Measurements from ENCODE around the gene TMEM128. TPM values are rescaled to one million over a fixed set of nuclear protein-coding genes. Genes with fewer than 3 reads are reported as not detected.
"Not testable (repeated sequence)": the region's sequence is repeated elsewhere in the genome, so short reads cannot be mapped to it uniquely, and the experiment has no call there.

The TMEM128 gene
- polyA plus RNA-seq, 4 donors: 15.7 to 34.5 (median 22.8) TPM

DNA sequence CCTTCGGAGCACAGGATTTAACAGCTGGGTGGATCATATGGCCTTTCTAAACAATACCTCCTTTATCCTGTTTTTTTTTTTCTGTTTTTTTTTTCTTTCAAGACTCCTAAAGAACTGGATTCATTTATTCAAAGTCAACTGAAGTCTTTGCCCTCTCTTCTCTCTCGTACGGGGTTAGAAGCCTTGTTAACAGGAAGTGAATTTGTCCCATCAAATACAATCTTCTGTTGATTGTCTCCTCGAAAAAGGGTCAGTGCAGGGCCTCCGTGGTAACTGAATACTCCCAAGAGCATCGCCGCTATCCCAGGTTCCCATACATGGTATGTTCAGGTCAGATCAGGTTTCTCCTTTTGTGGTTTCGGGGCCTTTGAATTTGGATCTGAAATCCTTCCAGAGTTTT, 1.8 kb upstream of the TMEM128 start:
- no peak for DNase-seq
- no peak for FAIRE-seq
- peaks cover 2 to 5% (median 4%) of the 10 kb centered on the region in 3 donors for H3K36me3 ChIP-seq (ENCODE audit: control insufficient read depth in 3 of 3, insufficient read depth in 2 of 3, low read depth in 1 of 3, low read length in 3 of 3)
- H3K4me1 ChIP-seq (ENCODE audit: control insufficient read depth in 3 of 3, insufficient read depth in 2 of 3, low read depth in 1 of 3, low read length in 2 of 3): peaks cover 0 to 11% (median 6%) of the 10 kb centered on the region in 3 donors
- H3K27me3 ChIP-seq (ENCODE audit: control insufficient read depth in 3 of 3, insufficient read depth in 3 of 3, low read length in 3 of 3): no peaks in the 10 kb centered on the region
- no peak overlapping the region for H3K4me3 ChIP-seq (ENCODE audit: low read depth in 1 of 3, low read length in 3 of 3)
- H3K9me3 ChIP-seq (ENCODE audit: control insufficient read depth in 2 of 2, insufficient read depth in 1 of 2, low read depth in 1 of 2, low read length in 1 of 2): no peaks in the 10 kb centered on the region
- H3K27ac ChIP-seq (ENCODE audit: low read depth in 1 of 3, low read length in 2 of 3): no peak overlapping the region
- WGBS, 3 donors: 88 to 89% (median 88%) methylated on average over 8 of the region's 8 CpGs

DNA sequence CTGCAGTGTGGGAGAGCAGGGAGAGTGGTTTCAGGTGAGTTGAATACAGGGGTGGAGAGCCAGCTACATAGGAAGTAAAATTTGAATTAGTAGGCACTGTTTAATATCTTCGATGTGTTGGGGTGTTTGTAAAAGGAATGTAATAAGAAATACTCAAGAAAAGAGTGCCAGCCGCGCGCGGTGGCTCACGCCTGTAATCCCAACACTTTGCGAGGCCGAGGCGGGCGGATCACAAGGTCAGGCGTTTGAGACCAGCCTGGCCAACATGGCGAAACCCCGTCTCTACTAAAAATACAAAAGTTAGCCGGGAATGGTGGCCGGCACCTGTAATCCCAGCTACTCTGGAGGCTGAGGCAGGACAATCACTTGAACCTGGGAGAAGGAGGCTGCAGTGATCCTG, 1.3 kb upstream of the TMEM128 start:
- not testable (repeated sequence) for H3K27me3 ChIP-seq (ENCODE audit: control insufficient read depth in 3 of 3, insufficient read depth in 3 of 3, low read length in 3 of 3); H3K9me3 ChIP-seq (ENCODE audit: control insufficient read depth in 2 of 2, insufficient read depth in 1 of 2, low read depth in 1 of 2, low read length in 1 of 2); H3K4me3 ChIP-seq (ENCODE audit: low read depth in 1 of 3, low read length in 3 of 3); FAIRE-seq; DNase-seq; H3K27ac ChIP-seq (ENCODE audit: low read depth in 1 of 3, low read length in 2 of 3); H3K36me3 ChIP-seq (ENCODE audit: control insufficient read depth in 3 of 3, insufficient read depth in 2 of 3, low read depth in 1 of 3, low read length in 3 of 3)
- H3K4me1 ChIP-seq (ENCODE audit: control insufficient read depth in 3 of 3, insufficient read depth in 2 of 3, low read depth in 1 of 3, low read length in 2 of 3): peaks cover 0 to 11% (median 6%) of the 10 kb centered on the region in 3 donors
- 95 to 97% (median 95%) methylated on average over 15 of the region's 15 CpGs for WGBS, 3 donors

DNA sequence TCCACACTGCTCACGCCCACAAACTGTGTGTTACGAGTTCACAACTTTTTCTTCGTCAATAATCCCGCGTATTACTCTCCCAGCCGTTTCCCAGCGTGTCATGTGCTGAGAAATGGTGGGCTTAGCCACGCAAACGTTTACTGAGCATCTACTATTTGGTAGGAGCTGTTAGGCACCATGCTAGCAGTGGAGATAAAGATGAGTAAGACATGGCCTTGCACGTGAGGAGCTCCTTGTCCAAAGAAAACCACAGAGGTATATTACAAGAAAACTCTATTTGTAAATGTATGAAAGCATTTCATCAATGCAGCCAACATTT, 821 bp upstream of the TMEM128 start:
- Histone ChIP-seq H3K4me1 (ENCODE audit: control insufficient read depth in 3 of 3, insufficient read depth in 2 of 3, low read depth in 1 of 3, low read length in 2 of 3) (peaks cover 0 to 11% (median 6%) of the 10 kb centered on the region in 3 donors), H3K9me3 (ENCODE audit: control insufficient read depth in 2 of 2, insufficient read depth in 1 of 2, low read depth in 1 of 2, low read length in 1 of 2) (no peaks in the 10 kb centered on the region), H3K4me3 (ENCODE audit: low read depth in 1 of 3, low read length in 3 of 3) (peak overlapping the region; percentile 64 to 83 (median 78)), H3K27me3 (ENCODE audit: control insufficient read depth in 3 of 3, insufficient read depth in 3 of 3, low read length in 3 of 3) (no peaks in the 10 kb centered on the region), H3K36me3 (ENCODE audit: control insufficient read depth in 3 of 3, insufficient read depth in 2 of 3, low read depth in 1 of 3, low read length in 3 of 3) (peaks cover 3 to 14% (median 7%) of the 10 kb centered on the region in 3 donors), H3K27ac (ENCODE audit: low read depth in 1 of 3, low read length in 2 of 3) (peak overlapping the region; percentile 76 to 98 (median 97))
- 8 to 18% (median 12%) methylated on average over 10 of the region's 10 CpGs for WGBS, 3 donors
- FAIRE-seq (no peak), DNase-seq (no peak)

DNA sequence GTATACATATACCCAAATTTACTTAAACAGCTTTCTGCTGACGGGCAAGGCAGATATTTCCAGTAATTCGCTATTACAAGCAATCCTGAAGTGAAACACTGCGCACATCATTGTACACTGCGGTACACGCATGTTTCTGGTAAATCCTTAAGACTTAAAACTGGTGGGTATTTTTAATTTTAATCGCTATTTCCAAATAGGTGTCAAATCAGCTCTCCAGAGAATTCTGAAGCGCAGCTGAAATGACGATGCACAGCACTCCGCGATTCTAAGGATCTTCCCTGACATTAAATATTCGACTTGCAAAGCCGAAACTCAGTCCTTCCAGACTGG, 361 bp downstream of the TMEM128 start:
- peaks cover 3 to 21% (median 7%) of the 10 kb centered on the region in 3 donors for H3K36me3 ChIP-seq (ENCODE audit: control insufficient read depth in 3 of 3, insufficient read depth in 2 of 3, low read depth in 1 of 3, low read length in 3 of 3)
- no peak for DNase-seq
- peaks cover 0 to 11% (median 6%) of the 10 kb centered on the region in 3 donors for H3K4me1 ChIP-seq (ENCODE audit: control insufficient read depth in 3 of 3, insufficient read depth in 2 of 3, low read depth in 1 of 3, low read length in 2 of 3)
- H3K4me3 ChIP-seq (ENCODE audit: low read depth in 1 of 3, low read length in 3 of 3): peak overlapping the region; percentile 64 to 83 (median 78)
- WGBS, 3 donors: 0% methylated on average over 12 of the region's 12 CpGs
- no peaks in the 10 kb centered on the region for H3K27me3 ChIP-seq (ENCODE audit: control insufficient read depth in 3 of 3, insufficient read depth in 3 of 3, low read length in 3 of 3)
- no peak for FAIRE-seq
- peak overlapping the region; percentile 76 to 98 (median 97) for H3K27ac ChIP-seq (ENCODE audit: low read depth in 1 of 3, low read length in 2 of 3)
- H3K9me3 ChIP-seq (ENCODE audit: control insufficient read depth in 2 of 2, insufficient read depth in 1 of 2, low read depth in 1 of 2, low read length in 1 of 2): no peaks in the 10 kb centered on the region

DNA sequence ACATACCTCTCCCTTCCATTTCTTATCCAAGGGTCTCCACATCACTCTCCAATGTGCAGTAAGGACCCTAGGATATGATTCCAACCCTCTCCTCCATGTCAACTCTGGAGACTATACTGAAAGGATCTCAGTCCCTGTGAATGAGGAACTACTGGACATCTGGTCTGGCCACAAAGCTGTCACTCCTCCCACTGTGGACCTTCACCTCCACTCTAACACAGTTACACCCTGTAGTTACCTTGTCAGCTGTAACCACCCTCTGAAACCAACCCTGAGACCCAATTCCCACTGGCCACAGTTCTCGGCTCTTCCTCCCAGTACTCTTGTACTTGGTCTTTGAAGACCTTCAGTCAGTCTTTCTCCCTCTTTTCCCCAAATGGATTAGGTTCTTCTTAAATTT, 2.9 kb downstream of the TMEM128 start:
- DNase-seq: peak; percentile 31 to 55

DNA sequence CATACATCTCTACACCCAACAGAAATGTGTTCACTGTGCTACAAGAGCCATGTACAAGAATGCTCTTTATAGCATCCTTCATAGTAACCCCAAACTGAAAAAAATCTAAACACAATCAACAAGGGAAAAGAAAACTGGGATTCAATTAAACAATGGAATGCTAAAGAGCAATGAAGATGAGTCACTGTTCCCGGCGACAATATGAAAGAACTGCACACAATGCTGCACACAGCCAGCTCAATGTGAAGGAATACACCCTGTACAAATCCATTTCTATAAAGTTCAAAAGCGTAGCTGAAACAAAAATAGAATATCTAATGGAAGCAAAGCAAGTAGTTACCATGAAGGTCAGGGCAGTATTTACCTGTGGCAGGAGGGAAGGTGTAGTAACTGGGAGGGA, 8.5 kb downstream of the TMEM128 start:
- H3K4me1 ChIP-seq (ENCODE audit: control insufficient read depth in 3 of 3, insufficient read depth in 2 of 3, low read depth in 1 of 3, low read length in 2 of 3); FAIRE-seq; H3K4me3 ChIP-seq (ENCODE audit: low read depth in 1 of 3, low read length in 3 of 3); H3K9me3 ChIP-seq (ENCODE audit: control insufficient read depth in 2 of 2, insufficient read depth in 1 of 2, low read depth in 1 of 2, low read length in 1 of 2); H3K27ac ChIP-seq (ENCODE audit: low read depth in 1 of 3, low read length in 2 of 3); DNase-seq; H3K27me3 ChIP-seq (ENCODE audit: control insufficient read depth in 3 of 3, insufficient read depth in 3 of 3, low read length in 3 of 3): not testable (repeated sequence)
- WGBS, 3 donors: 92% methylated on average over 3 of the region's 3 CpGs
- peaks cover 2 to 26% (median 16%) of the 10 kb centered on the region in 3 donors for H3K36me3 ChIP-seq (ENCODE audit: control insufficient read depth in 3 of 3, insufficient read depth in 2 of 3, low read depth in 1 of 3, low read length in 3 of 3)

More for the DNA sequence above, 2.9 kb downstream of the TMEM128 start:
- Histone ChIP-seq H3K27ac (ENCODE audit: low read depth in 1 of 3, low read length in 2 of 3) (peak overlapping the region in 1 of 3 donors; percentile 8), H3K4me3 (ENCODE audit: low read depth in 1 of 3, low read length in 3 of 3) (no peak overlapping the region), H3K36me3 (ENCODE audit: control insufficient read depth in 3 of 3, insufficient read depth in 2 of 3, low read depth in 1 of 3, low read length in 3 of 3) (peaks cover 3 to 25% (median 15%) of the 10 kb centered on the region in 3 donors), H3K9me3 (ENCODE audit: control insufficient read depth in 2 of 2, insufficient read depth in 1 of 2, low read depth in 1 of 2, low read length in 1 of 2) (no peaks in the 10 kb centered on the region), H3K27me3 (ENCODE audit: control insufficient read depth in 3 of 3, insufficient read depth in 3 of 3, low read length in 3 of 3) (no peaks in the 10 kb centered on the region), H3K4me1 (ENCODE audit: control insufficient read depth in 3 of 3, insufficient read depth in 2 of 3, low read depth in 1 of 3, low read length in 2 of 3) (peaks cover 0 to 11% (median 6%) of the 10 kb centered on the region in 3 donors)
- WGBS, 3 donors: 84 to 97% (median 96%) methylated on average over 1 of the region's 1 CpG
- FAIRE-seq: no peak

DNA sequence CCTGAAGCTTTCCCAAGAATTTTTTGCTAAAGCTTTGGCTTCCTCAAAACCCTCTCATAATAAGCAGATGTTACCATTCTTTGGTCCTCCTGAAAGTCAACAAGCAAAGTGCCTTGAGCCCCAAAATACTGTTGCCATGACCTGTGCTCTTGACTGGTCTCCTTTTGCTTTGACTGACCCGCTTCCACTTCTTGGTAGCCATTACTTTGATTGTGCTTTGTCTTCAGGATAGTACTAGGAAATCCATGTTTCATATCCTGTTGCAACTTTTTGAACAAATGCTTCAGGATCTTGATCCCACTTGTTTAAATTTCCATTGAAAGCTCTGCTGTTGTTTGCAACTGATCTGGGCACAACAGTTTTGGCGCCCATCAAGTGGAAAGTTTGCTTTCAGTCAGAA, 14.4 kb downstream of the TMEM128 start:
- peaks cover 0 to 5% (median 4%) of the 10 kb centered on the region in 3 donors for H3K27me3 ChIP-seq (ENCODE audit: control insufficient read depth in 3 of 3, insufficient read depth in 3 of 3, low read length in 3 of 3)
- H3K4me1 ChIP-seq (ENCODE audit: control insufficient read depth in 3 of 3, insufficient read depth in 2 of 3, low read depth in 1 of 3, low read length in 2 of 3): no peaks in the 10 kb centered on the region
- no peak overlapping the region for H3K4me3 ChIP-seq (ENCODE audit: low read depth in 1 of 3, low read length in 3 of 3)
- DNase-seq (no peak), FAIRE-seq (no peak)
- WGBS, 3 donors: 91 to 98% (median 96%) methylated on average over 2 of the region's 2 CpGs
- peaks cover 2 to 6% (median 4%) of the 10 kb centered on the region in 3 donors for H3K36me3 ChIP-seq (ENCODE audit: control insufficient read depth in 3 of 3, insufficient read depth in 2 of 3, low read depth in 1 of 3, low read length in 3 of 3)
- peaks cover 0 to 9% of the 10 kb centered on the region in 2 donors for H3K9me3 ChIP-seq (ENCODE audit: control insufficient read depth in 2 of 2, insufficient read depth in 1 of 2, low read depth in 1 of 2, low read length in 1 of 2)
- no peak overlapping the region for H3K27ac ChIP-seq (ENCODE audit: low read depth in 1 of 3, low read length in 2 of 3)

DNA sequence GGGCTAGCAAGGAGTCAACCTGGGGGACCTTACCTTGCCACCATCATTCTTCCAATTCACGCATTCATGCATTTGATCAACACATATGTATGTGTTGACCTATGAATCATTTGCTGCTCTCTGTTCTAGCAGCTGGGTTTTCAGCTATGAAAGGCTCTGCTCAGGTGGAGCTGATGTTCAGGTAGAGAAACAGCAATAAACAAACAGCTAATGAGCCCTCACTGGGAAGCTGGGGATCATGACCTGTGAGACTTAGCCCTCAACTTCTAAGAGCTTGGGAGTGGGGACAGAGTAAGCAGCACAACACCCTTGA, 19.7 kb downstream of the TMEM128 start:
- FAIRE-seq (no peak), DNase-seq (no peak)
- peaks cover 6 to 38% (median 24%) of the 10 kb centered on the region in 3 donors for H3K27me3 ChIP-seq (ENCODE audit: control insufficient read depth in 3 of 3, insufficient read depth in 3 of 3, low read length in 3 of 3)
- H3K27ac ChIP-seq (ENCODE audit: low read depth in 1 of 3, low read length in 2 of 3): no peak overlapping the region
- H3K4me1 ChIP-seq (ENCODE audit: control insufficient read depth in 3 of 3, insufficient read depth in 2 of 3, low read depth in 1 of 3, low read length in 2 of 3): no peaks in the 10 kb centered on the region
- H3K36me3 ChIP-seq (ENCODE audit: control insufficient read depth in 3 of 3, insufficient read depth in 2 of 3, low read depth in 1 of 3, low read length in 3 of 3): no peaks in the 10 kb centered on the region
- 48 to 73% (median 61%) methylated on average over 1 of the region's 1 CpG for WGBS, 3 donors
- no peak overlapping the region for H3K4me3 ChIP-seq (ENCODE audit: low read depth in 1 of 3, low read length in 3 of 3)
- H3K9me3 ChIP-seq (ENCODE audit: control insufficient read depth in 2 of 2, insufficient read depth in 1 of 2, low read depth in 1 of 2, low read length in 1 of 2): peaks cover 0 to 5% of the 10 kb centered on the region in 2 donors
